Heart right ventricle (tissue), 16 donors: ENCODE measurements around the gene PAPOLG. TPM values are rescaled to one million over a fixed set of nuclear protein-coding genes. Genes with fewer than 3 reads are reported as not detected.

ENCODE experiments used
- ATAC-seq, 8 donors: fragments of 200-7000 bp; cut with Tn5 transposase; one replicate each; pipeline ENCODE4 v1.9.1; 2020; ENCODE audit warnings: mild to moderate bottlenecking in 8 of 8, moderate library complexity in 8 of 8, moderate number of reproducible peaks in 1 of 8
- DNase-seq, 2 donors: peaks; one replicate each; pipeline ENCODE4 v3.0.0-alpha.2; 2020
- H3K27ac ChIP-seq, 10 donors: fragments of 200-600 bp; sonication (generic) in 2 of 10; one replicate each; pipeline versions ENCODE4 v1.5.0 to v1.8.0; 2020 to 2022; ENCODE audit warnings: mild to moderate bottlenecking in 3 of 10
- H3K27me3 ChIP-seq, 7 donors: fragments of 200-600 bp; one replicate each; pipeline ENCODE4 v1.8.0; 2021 to 2022; ENCODE audit warnings: mild to moderate bottlenecking in 2 of 7
- H3K36me3 ChIP-seq, 9 donors: fragments of 200-600 bp; sonication (generic) in 1 of 9; one replicate each; pipeline versions ENCODE4 v1.5.0 to v1.8.0; 2020 to 2022; ENCODE audit warnings: mild to moderate bottlenecking in 2 of 9
- H3K4me1 ChIP-seq, 9 donors: fragments of 200-600 bp; sonication (generic) in 1 of 9; one replicate each; pipeline versions ENCODE4 v1.5.0 to v1.8.0; 2020 to 2022; ENCODE audit warnings: mild to moderate bottlenecking in 4 of 9
- H3K4me3 ChIP-seq, 10 donors: fragments of 200-600 bp; sonication (generic) in 2 of 10; one replicate each; pipeline versions ENCODE4 v1.5.0 to v1.8.0; 2020 to 2022; ENCODE audit warnings: mild to moderate bottlenecking in 7 of 10, moderate library complexity in 2 of 10
- H3K9me3 ChIP-seq, 11 donors: fragments of 200-600 bp in 10 of 11; sonication (generic) in 2 of 11; one replicate each; pipeline versions ENCODE4 v1.5.0 to v1.8.0; 2013 to 2022; ENCODE audit warnings: mild to moderate bottlenecking in 2 of 11, control low read depth in 1 of 11, moderate library complexity in 1 of 11
- CTCF ChIP-seq, 9 donors: fragments of 200-600 bp; sonication (generic) in 2 of 9; IDR thresholded peaks; one replicate each; pipeline versions ENCODE4 v1.5.0 to v1.8.0; 2021 to 2022; ENCODE audit warnings: antibody characterized with exemption in 9 of 9, mild to moderate bottlenecking in 5 of 9, moderate library complexity in 1 of 9
- WGBS, 2 donors: extraction: QIAGEN DNeasy Blood & Tissue Kit; methylation state at CpG; one replicate each; pipeline ENCODE4 v1.1.7; 2013; ENCODE audit warnings: inconsistent platforms in 1 of 2; 5-methylcytosine and 5-hydroxymethylcytosine counted together
- intact Hi-C, 10 donors: fragments of 100-400 bp; cut with DNase I; formaldehyde crosslinking; loops; one replicate each; pipeline versions ENCODE4 v1.11.1 to v1.14.2; 2022
- polyA plus RNA-seq, 2 donors: library from polyadenylated mRNA; stranded (reverse); fragments of 200-250 nt; gene quantifications; one replicate each; pipeline ENCODE4 v1.2.3, GENCODE V29; 2013
- total RNA-seq, 10 donors: library from RNA; stranded (reverse); fragmentation: NEBNext Ultra II Directional in 3 of 10; extraction: Animal tissue kit (Norgen Biotek cat#: 25700) in 3 of 10; gene quantifications; one replicate each; pipeline versions ENCODE4 v1.2.1 to v1.2.4, GENCODE V29; 2021 to 2023
- donor health status: Arrhythmogenic right ventricular cardiomyopathy.
- donor health status: ischemic (EF 13 %, LVEDD 7.1; RV severe dilation, severe dysfunction).
- donor health status: healthy with polysubstance abuse.
- donor health status: DM: no; HTN: yes; CAD: no.
- donor health status: DM: no; HTN: no; CAD: no.
- donor health status: ischemic (EF 25% LVEDD 6.9; RV normal size, moderate dysfunction).
- donor health status: ischemic (EF 25% LVEDD 5.7; RV mildly dilated, moderate dysfunction).
- donor health status: healthy.
- donor health status: DM: yes; HTN: yes; CAD: no.
- donor health status: Ischemic cardiomyopathy.
- donor health status: ischemic (EF 35%, LVEDD 5.7; RV mildly dilated, moderate dysfunction).
- donor health status: nonischemic (EF 11% LVEDD 7.7; RV severe dilation, severe dysfunction).
- donor health status: DM: yes; HTN: yes; CAD: no.
- donor health status: PGD.
- donor health status: ischemic (EF 29% LVEDD 5.4; RV normal size, mild dysfunction).
- donor health status: nonischemic (EF 23%, LVEDD 6.1; RV moderate dilation, normal function).

PAPOLG gene
- total and polyA plus RNA-seq, 12 donors = 2.7 to 11.9 (median 8.4) TPM

GRCh38 chr2:60844105-60844504 is 88.0 kb downstream of the PAPOLG start:
- Histone ChIP-seq H3K27me3 (no peaks in the 10 kb centered on the region), H3K4me1 (no peaks in the 10 kb centered on the region), H3K9me3 (no peaks in the 10 kb centered on the region), H3K36me3 (no peaks in the 10 kb centered on the region), H3K27ac (no peak overlapping the region), H3K4me3 (no peak overlapping the region)
- no peak for DNase-seq
- no peak for ATAC-seq
- TF ChIP-seq CTCF (IDR thresholded peaks at IDR 0.05) = no peak
- intact Hi-C loops = no loop called here
- 88 to 97% methylated on average over 2 of the region's 2 CpGs for WGBS, 2 donors

GRCh38 chr2:60847854-60848253 is 91.8 kb downstream of the PAPOLG start:
- Histone ChIP-seq H3K27ac (no peak overlapping the region), H3K9me3 (no peaks in the 10 kb centered on the region), H3K36me3 (no peaks in the 10 kb centered on the region), H3K27me3 (no peaks in the 10 kb centered on the region), H3K4me1 (peaks cover 0 to 8% (median 0%) of the 10 kb centered on the region in 9 donors), H3K4me3 (no peak overlapping the region)
- intact Hi-C loops = no loop called here
- TF ChIP-seq CTCF (IDR thresholded peaks at IDR 0.05) = no peak
- no peak for DNase-seq
- no peak for ATAC-seq
- 78 to 79% methylated on average over 6 of the region's 6 CpGs for WGBS, 2 donors

Other genes starting within 250 kb of the PAPOLG start
- gene BCL11A, start 202.6 kb upstream of the PAPOLG start, total RNA-seq = 10 to 100 TPM; 19.5 to 38.5 (median 23.4) TPM
- 10 to 100 TPM in 1 of 2 donors, 1 to 10 TPM in 1; 3.2 to 22.2 TPM for gene BCL11A, start 202.6 kb upstream of the PAPOLG start, polyA plus RNA-seq
- 10 to 100 TPM in 1 of 10 donors, 1 to 10 TPM in 9; 4.5 to 11.7 (median 6.6) TPM for gene REL, start 125.3 kb downstream of the PAPOLG start, total RNA-seq
- 1 to 10 TPM in 1 of 2 donors, under 1 TPM in 1; 0.49 to 1.1 TPM for gene REL, start 125.3 kb downstream of the PAPOLG start, polyA plus RNA-seq